K562 (cell line): ENCODE results near the gene RERE. TPM values are rescaled to one million over a fixed set of nuclear protein-coding genes. Genes with fewer than 3 reads are reported as not detected.

Experiments used
- BCOR ChIP-seq: fragments of 450-650 bp; IDR thresholded peaks from 2 replicates; pipeline ENCODE4 v1.6.1; 2016
- CHD4 ChIP-seq: fragments of 200-600 bp; sonication (generic); IDR thresholded peaks from 3 replicates; pipeline ENCODE4 v1.6.1; 2012; ENCODE audit warnings: low read depth, mild to moderate bottlenecking, mixed read lengths, low read length, inconsistent platforms; ENCODE audit not compliant: insufficient read depth, insufficient replicate concordance, poor library complexity, severe bottlenecking
- JUND ChIP-seq, 2 experiments: IDR thresholded peaks; 2 replicates in 1 of 2; 3 replicates in 1 of 2; pipeline ENCODE4 v1.6.1; 2011; ENCODE audit warnings: borderline replicate concordance in 2 of 2, low read depth in 2 of 2, low read length in 2 of 2, improper control_type of control experiment in 1 of 2, missing biosample characterization in 1 of 2, missing genetic modification characterization in 1 of 2, missing genetic modification reagents in 1 of 2
- PTBP1 ChIP-seq: fragments of 200-400 bp; formaldehyde crosslinking; IDR thresholded peaks from 2 replicates; pipeline ENCODE4 v1.6.1; 2017; ENCODE audit warnings: low read depth, low read length
- RAD21 ChIP-seq, 2 experiments: fragments of 250-450 bp in 1 of 2; fragments of 450-650 bp in 1 of 2; sonication (Bioruptor Pico) in 1 of 2; formaldehyde crosslinking in 1 of 2; IDR thresholded peaks in 1 of 2; conservative IDR thresholded peaks in 1 of 2; 2 replicates each; pipeline versions ENCODE4 v1.4.0 to v1.8.0; 2020 to 2022; ENCODE audit warnings: mild to moderate bottlenecking in 2 of 2, moderate library complexity in 1 of 2
- RCOR1 ChIP-seq, 2 experiments: IDR thresholded peaks; 2 replicates each; pipeline ENCODE4 v1.6.1; 2012; ENCODE audit warnings: low read depth in 2 of 2, low read length in 2 of 2, borderline replicate concordance in 1 of 2, improper control_type of control experiment in 1 of 2
- SMARCA5 ChIP-seq: fragments of 450-650 bp; IDR thresholded peaks from 2 replicates; pipeline ENCODE4 v1.6.1; 2016
- polyA plus RNA-seq, 8 experiments: library from polyadenylated mRNA; depleted of rRNA in 4 of 8; stranded (reverse) in 5 of 8; unstranded in 3 of 8; fragments of >200 nt; fragmentation: Nextera tagmentation in 2 of 8; fragmentation: Illumina TruSeq in 1 of 8; extraction: Ambion mirVana in 2 of 8; extraction: Trizol in 1 of 8; gene quantifications; 2 replicates each; pipeline versions ENCODE4 v1.2.1 to v1.2.3, GENCODE V29; 2011 to 2014; ENCODE audit warnings: inconsistent platforms in 1 of 8, missing spikeins in 1 of 8
- total RNA-seq, 7 experiments: library from RNA; depleted of rRNA in 6 of 7; stranded (reverse); fragments of >200 nt in 6 of 7; fragmentation: Illumina TruSeq in 2 of 7; extraction: Trizol in 2 of 7; gene quantifications; 2 replicates each; pipeline versions ENCODE4 v1.2.1 to v1.2.3, GENCODE V29; 2011 to 2021; ENCODE audit warnings: low replicate concordance in 1 of 7
- TF ChIP-seq, protein P1 (sequence below), 2 experiments: fragments of 450-650 bp; formaldehyde crosslinking in 1 of 2; IDR thresholded peaks; 2 replicates each; pipeline versions ENCODE4 v1.4.0 to v1.6.1; 2014 to 2020; ENCODE audit warnings: mild to moderate bottlenecking in 2 of 2, borderline replicate concordance in 1 of 2, low read depth in 1 of 2
- TF ChIP-seq, protein P2 (sequence below): IDR thresholded peaks from 2 replicates; pipeline ENCODE4 v1.6.1; 2011; ENCODE audit warnings: borderline replicate concordance, low read depth, mild to moderate bottlenecking, moderate library complexity, low read length; ENCODE audit not compliant: insufficient read depth, poor library complexity, severe bottlenecking
- TF ChIP-seq, protein P3 (sequence below): sonication (generic); formaldehyde crosslinking; IDR thresholded peaks from 2 replicates; pipeline ENCODE4 v1.8.1; 2022; ENCODE audit warnings: missing genetic modification reagents

Gene RERE
- total and polyA plus RNA-seq, 9 of the 15 experiments (the other 6 are each of a cell fraction or from before 2014, with no cell fraction given) = 3.0 to 51.5 (median 13.4) TPM

DNA sequence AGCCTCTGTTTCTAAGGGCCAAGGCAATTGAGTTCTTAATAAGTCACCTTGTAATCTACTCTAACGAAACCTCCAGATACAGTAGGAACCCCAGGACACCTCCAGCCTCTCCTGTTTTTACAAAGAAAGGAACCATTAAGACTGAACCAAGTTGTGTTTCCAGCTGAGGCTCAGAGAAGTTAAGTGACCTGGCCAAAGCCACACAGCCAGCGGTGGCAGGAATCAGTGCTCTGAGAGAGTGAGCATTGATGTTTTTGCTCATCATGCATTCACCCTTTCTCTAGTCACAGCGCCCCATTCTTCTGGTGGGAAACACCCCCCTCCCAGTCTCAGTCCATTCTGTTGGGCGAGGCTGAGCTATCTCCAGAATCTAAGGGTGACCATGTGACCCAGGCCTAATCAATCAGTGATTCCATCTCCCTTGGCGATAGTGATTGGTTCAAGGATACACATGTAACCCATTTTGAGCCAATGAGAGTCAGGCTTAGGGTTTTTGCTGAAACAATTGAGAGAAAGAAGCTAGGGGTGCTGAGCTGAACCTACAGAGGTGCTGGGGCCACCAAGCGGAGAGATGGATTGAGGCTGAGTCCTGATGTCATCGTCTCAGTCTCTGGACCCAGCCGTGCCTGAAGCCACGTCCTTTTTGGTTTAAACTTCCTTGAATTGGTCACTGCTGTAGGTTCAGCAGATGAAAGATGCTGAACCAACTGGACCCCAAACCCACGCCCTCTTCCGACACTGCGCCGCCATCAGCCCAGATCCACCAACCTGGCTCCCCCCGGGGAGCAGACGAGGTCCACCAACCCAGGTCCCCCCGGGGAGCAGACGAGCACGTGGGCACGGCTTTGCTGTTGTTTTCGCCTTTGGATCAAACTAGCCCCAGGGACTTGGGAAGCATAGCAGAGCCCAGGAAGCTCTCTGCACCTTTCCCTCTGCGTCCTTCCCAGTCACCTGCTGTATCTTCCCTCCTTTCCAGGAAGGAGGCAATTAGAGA, 28.0 kb upstream of the RERE start (continued):
- TF ChIP-seq, protein P1, sequence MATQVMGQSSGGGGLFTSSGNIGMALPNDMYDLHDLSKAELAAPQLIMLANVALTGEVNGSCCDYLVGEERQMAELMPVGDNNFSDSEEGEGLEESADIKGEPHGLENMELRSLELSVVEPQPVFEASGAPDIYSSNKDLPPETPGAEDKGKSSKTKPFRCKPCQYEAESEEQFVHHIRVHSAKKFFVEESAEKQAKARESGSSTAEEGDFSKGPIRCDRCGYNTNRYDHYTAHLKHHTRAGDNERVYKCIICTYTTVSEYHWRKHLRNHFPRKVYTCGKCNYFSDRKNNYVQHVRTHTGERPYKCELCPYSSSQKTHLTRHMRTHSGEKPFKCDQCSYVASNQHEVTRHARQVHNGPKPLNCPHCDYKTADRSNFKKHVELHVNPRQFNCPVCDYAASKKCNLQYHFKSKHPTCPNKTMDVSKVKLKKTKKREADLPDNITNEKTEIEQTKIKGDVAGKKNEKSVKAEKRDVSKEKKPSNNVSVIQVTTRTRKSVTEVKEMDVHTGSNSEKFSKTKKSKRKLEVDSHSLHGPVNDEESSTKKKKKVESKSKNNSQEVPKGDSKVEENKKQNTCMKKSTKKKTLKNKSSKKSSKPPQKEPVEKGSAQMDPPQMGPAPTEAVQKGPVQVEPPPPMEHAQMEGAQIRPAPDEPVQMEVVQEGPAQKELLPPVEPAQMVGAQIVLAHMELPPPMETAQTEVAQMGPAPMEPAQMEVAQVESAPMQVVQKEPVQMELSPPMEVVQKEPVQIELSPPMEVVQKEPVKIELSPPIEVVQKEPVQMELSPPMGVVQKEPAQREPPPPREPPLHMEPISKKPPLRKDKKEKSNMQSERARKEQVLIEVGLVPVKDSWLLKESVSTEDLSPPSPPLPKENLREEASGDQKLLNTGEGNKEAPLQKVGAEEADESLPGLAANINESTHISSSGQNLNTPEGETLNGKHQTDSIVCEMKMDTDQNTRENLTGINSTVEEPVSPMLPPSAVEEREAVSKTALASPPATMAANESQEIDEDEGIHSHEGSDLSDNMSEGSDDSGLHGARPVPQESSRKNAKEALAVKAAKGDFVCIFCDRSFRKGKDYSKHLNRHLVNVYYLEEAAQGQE (IDR thresholded peaks at IDR 0.05; ENCODE audit: borderline replicate concordance) = 0 out of 2 replicates have a peak, but pooled peaks have one; percentile 7
- TF ChIP-seq, protein P1 (CRISPR knock-in tag; IDR thresholded peaks at IDR 0.05; ENCODE audit: low read depth) = no peak
- TF ChIP-seq CHD4 = peak; percentile 55
- peak in 1 of 2 experiments; percentile 41; a peak in 2 of 4 replicates for TF ChIP-seq RAD21 (CRISPR knock-in tag; conservative IDR thresholded peaks at IDR 0.05 in 1 of 2, IDR thresholded peaks at IDR 0.05 in 1 of 2)
- TF ChIP-seq PTBP1 = peak; percentile 87
- TF ChIP-seq, protein P2, sequence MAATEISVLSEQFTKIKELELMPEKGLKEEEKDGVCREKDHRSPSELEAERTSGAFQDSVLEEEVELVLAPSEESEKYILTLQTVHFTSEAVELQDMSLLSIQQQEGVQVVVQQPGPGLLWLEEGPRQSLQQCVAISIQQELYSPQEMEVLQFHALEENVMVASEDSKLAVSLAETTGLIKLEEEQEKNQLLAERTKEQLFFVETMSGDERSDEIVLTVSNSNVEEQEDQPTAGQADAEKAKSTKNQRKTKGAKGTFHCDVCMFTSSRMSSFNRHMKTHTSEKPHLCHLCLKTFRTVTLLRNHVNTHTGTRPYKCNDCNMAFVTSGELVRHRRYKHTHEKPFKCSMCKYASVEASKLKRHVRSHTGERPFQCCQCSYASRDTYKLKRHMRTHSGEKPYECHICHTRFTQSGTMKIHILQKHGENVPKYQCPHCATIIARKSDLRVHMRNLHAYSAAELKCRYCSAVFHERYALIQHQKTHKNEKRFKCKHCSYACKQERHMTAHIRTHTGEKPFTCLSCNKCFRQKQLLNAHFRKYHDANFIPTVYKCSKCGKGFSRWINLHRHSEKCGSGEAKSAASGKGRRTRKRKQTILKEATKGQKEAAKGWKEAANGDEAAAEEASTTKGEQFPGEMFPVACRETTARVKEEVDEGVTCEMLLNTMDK = peak; percentile 1
- TF ChIP-seq JUND (IDR thresholded peaks at IDR 0.05; ENCODE audit: borderline replicate concordance, low read depth, low read length) = peak; percentile 47; the same call in 1 of the 2 replicates
- TF ChIP-seq JUND (tag; IDR thresholded peaks at IDR 0.05; ENCODE audit: borderline replicate concordance, low read depth, low read length) = no peak
- peak; percentile 90 for TF ChIP-seq BCOR
- TF ChIP-seq, protein P3, sequence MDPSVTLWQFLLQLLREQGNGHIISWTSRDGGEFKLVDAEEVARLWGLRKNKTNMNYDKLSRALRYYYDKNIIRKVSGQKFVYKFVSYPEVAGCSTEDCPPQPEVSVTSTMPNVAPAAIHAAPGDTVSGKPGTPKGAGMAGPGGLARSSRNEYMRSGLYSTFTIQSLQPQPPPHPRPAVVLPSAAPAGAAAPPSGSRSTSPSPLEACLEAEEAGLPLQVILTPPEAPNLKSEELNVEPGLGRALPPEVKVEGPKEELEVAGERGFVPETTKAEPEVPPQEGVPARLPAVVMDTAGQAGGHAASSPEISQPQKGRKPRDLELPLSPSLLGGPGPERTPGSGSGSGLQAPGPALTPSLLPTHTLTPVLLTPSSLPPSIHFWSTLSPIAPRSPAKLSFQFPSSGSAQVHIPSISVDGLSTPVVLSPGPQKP = no peak
- TF ChIP-seq SMARCA5 = peak; percentile 79
- peak in 1 of 2 experiments; percentile 25; a peak in 1 of 4 replicates for TF ChIP-seq RCOR1 (IDR thresholded peaks at IDR 0.05; ENCODE audit: borderline replicate concordance in 1 of 2, low read depth in 2 of 2, low read length in 2 of 2)
